ENCODE measurements around the gene HMGCR.

Gene HMGCR

GRCh38 chr5:75355236-75355635, 18.2 kb downstream of the HMGCR start:
- DNase-seq (ENCODE audit: low read depth) = no peak
- no peak for TF ChIP-seq CTCF (IDR thresholded peaks at IDR 0.05; ENCODE audit: low read length, missing control alignments)
- no peak overlapping the region for H3K4me3 ChIP-seq (replicated peaks; ENCODE audit: low read depth, low read length)

GRCh38 chr5:75356719-75357118, 19.7 kb downstream of the HMGCR start:
- DNase-seq (ENCODE audit: low read depth) = no peak
- no peak overlapping the region for H3K4me3 ChIP-seq (replicated peaks; ENCODE audit: low read depth, low read length)
- TF ChIP-seq CTCF (IDR thresholded peaks at IDR 0.05; ENCODE audit: low read length, missing control alignments) = no peak

- H3K4me3 ChIP-seq (replicated peaks; ENCODE audit: low read depth, low read length) = no peak overlapping the region
- DNase-seq (ENCODE audit: low read depth) = no peak
- TF ChIP-seq CTCF (IDR thresholded peaks at IDR 0.05; ENCODE audit: low read length, missing control alignments) = no peak
Measured at GRCh38 chr5:75358117-75358516, 21.1 kb downstream of the HMGCR start.

DNA sequence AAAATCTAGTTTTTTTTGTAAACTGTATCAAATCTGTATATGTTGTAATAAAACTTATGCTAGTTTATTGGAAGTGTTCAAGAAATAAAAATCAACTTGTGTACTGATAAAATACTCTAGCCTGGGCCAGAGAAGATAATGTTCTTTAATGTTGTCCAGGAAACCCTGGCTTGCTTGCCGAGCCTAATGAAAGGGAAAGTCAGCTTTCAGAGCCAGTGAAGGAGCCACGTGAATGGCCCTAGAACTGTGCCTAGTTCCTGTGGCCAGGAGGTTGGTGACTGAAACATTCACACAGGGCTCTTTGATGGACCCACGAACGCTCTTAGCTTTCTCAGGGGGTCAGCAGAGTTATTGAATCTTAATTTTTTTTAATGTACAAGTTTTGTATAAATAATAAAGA, 24.3 kb downstream of the HMGCR start:
- no peak for TF ChIP-seq CTCF (IDR thresholded peaks at IDR 0.05; ENCODE audit: low read length, missing control alignments)
- H3K4me3 ChIP-seq (replicated peaks; ENCODE audit: low read depth, low read length) = no peak overlapping the region
- no peak for DNase-seq (ENCODE audit: low read depth)

DNA sequence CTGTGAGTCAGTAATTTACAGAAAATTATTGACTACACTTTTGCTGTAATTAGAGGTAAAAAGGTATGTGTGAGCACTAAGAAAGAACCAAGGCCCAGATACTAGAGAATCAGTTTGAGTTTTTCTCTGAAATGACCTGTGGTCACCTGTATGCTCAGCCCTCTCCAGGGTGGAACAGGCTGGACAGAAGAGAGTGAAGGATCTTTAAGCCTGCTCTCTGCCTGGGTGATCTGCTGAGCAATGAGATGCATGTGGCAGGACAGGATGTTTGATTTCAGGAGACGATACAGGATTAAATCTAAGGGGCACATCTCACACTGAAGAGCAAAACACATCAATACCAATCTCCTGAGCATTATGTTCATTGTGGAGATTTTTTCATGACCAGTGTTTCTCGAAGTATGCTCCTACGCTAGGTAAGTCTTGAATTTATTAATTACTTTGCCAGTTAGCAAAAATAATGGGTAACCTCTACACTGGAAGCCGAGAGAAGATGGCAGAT, 25.5 kb downstream of the HMGCR start:
- no peak overlapping the region for H3K4me3 ChIP-seq (replicated peaks; ENCODE audit: low read depth, low read length)
- DNase-seq (ENCODE audit: low read depth) = no peak
- no peak for TF ChIP-seq CTCF (IDR thresholded peaks at IDR 0.05; ENCODE audit: low read length, missing control alignments)

DNA sequence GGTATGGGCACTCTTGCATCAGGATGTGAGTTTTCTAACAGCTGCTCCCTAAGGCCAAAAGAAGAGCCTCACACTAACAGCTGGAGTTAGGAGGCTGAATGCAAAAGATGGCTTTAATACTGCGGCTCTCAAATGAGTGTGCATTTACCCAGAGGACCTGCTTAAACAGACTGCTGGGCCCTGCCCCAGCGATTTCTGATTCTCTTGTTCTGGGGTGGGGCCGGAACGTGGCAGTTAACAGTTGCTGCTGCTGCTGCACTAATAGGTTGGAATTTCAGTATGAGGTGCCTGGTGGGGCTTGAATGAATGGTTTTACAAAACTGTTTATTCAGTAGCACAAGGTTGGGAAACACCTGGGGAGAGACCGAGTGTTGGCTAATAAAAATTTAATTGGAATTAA, 26.1 kb downstream of the HMGCR start:
- TF ChIP-seq CTCF (IDR thresholded peaks at IDR 0.05; ENCODE audit: low read length, missing control alignments) = no peak
- H3K4me3 ChIP-seq (replicated peaks; ENCODE audit: low read depth, low read length) = no peak overlapping the region
- DNase-seq (ENCODE audit: low read depth) = no peak

DNA sequence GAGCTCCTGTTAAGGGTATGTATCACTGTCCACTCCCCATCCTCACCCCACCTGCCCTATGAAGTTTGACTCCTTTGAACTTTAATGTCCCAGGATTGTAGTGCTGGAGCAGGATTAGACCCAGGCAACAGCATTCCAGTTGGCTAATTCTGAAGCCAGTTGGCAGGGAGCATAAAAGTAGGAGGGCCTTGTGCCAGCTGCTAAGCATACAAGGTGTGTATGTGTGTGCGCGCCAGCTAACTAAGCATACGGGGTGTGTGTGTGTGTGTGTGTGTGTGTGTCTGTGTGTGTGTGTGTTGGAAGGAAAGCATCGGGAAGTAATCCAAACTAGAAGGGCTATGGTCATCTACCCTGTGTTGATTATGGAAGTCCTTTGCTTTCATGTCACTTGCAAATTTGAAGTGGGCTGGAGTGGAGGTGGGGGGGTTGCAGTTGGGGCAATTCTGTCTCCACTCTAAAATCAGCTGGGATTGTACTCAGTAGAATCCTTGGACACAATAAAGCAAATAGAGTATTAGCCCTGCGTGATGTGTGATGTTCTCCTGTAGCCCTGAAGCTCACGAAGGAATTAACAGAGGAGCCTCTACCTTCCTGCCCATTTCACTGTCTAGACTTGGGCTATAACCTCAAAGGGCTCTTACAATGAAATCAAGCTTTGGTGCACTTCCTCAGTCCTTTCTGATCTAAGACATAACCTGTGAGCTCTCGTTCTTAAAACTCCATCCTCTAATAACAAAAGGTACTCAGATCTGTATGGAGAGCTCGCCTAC, 26.9 kb downstream of the HMGCR start:
- H3K4me3 ChIP-seq (replicated peaks; ENCODE audit: low read depth, low read length) = no peak overlapping the region
- no peak for DNase-seq (ENCODE audit: low read depth)
- TF ChIP-seq CTCF (IDR thresholded peaks at IDR 0.05; ENCODE audit: low read length, missing control alignments) = no peak

Data from fibroblast of pulmonary artery (primary cell).